8988T (cell line): Measurements from ENCODE around the gene B3GNT8.
A peak's percentile ranks its signal among the peaks of the same experiment; 100 is the strongest.
"Not testable (repeated sequence)": the region's sequence is repeated elsewhere in the genome, so short reads cannot be mapped to it uniquely, and the experiment has no call there.

ENCODE experiments used
- DNase-seq: peaks from one replicate; pipeline ENCODE4 v3.0.0; 2011

Gene B3GNT8

GRCh38 chr19:41435936-41436673 lies 8.9 kb upstream of the B3GNT8 start:
- no peak for DNase-seq

- DNase-seq, result not testable (repeated sequence)
Measured at GRCh38 chr19:41435376-41435775, 8.2 kb upstream of the B3GNT8 start.

DNA sequence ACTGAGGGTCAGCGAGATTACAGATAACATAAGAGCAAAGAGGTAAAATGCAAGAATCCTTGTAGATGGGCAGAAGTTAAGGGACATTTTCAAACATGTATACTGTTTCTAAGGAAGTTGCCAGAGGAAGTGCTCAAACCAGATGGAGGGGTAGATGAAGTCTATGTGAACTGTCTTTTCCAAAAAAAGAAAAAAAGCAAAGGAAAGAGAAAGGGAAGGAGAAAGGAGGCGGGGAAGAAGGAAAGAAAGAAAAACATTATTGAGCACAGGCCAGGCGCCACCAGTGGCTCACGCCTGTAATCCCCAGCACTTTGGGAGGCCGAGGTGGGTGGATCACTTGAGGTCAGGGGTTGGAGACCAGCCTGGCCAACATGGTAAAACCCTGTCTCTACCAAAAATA lies 7.3 kb upstream of the B3GNT8 start:
- no peak for DNase-seq

DNA sequence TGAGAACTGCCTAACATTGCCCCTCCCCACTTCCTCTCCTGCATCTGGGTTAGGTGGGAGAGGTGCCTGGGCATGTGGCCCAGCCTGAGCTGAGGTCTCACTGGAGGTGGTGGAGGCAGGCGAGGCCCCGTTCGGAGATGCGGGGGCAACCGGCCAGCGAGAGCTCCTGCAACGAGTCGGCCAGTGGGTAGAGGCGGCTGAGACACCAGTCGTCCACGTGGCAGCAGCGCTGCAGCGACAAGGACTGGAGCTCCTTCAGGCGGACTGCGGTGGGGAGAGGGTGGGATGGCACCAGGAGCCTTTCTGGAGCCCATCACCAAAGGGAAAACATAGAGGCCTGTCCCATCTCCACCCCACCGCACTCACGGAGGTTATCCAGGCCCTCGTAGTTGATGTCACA lies 6.0 kb upstream of the B3GNT8 start:
- no peak for DNase-seq

DNA sequence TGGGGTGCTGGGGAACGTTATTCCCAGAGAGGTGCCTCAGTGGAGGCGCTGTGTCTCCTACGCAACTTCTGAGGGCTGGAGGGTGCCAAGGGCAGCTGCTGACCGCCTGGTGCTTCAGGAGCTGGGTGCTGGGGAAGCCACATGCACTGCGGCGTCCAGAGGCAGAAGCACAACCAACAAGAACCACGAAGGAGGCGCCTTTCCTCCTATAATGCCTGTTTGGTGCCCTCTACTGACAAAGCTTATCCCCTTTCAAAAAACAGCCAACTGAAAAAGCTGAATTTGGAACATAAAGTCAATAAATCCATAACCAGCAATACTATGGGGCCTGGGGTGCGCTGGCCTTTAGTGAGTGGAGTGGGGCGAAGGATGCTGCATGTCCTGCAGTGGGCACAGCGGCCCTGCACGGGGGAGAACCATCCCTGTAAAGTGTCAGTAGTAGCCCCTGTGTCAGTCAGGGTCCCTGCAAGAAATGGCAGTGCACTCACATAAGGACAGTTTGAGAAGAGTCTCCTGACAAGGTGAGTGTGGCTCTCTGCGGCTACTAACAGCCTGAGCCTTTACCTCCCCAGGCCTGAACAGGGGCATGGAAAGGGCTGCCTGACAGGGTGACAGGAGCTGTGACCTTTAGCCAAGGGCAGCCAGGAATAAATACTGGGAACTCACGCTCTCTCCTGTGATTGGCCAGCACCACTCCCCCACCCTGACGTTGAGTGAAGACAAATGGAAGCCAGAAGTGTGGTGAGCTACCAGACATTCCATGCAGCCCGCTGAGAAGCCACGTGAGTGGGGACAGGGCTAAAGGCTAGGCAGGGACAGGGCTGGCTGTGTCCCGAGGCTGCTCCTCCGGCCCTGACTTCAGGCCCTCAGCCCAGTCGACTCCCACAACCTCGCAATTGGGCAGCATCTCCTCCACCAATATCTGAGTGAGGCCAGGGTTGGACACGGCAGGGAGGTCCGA lies 4.5 kb upstream of the B3GNT8 start:
- DNase-seq, result peak; percentile 50

DNA sequence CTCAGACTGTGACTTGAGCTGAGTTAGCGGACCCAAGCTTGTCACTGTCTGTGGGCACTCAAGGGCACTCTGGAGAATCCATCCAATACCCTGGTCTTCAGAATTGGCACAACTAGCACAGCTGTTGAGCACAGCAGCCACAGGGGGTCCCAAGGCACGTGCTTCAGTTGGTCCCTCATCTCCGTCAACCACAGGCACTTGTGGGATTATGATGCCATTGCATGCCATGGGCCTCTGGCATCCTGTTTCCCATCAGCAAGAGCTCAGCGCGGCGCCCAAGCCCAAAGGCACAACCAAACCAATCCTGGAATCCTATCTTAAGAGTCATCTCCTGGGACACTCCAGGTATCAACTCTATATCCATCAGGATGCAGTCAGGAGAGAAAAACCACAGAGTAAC lies 3.7 kb upstream of the B3GNT8 start:
- DNase-seq, result no peak

- DNase-seq, result no peak
Measured at GRCh38 chr19:41428481-41428859, 1.3 kb upstream of the B3GNT8 start.

DNA sequence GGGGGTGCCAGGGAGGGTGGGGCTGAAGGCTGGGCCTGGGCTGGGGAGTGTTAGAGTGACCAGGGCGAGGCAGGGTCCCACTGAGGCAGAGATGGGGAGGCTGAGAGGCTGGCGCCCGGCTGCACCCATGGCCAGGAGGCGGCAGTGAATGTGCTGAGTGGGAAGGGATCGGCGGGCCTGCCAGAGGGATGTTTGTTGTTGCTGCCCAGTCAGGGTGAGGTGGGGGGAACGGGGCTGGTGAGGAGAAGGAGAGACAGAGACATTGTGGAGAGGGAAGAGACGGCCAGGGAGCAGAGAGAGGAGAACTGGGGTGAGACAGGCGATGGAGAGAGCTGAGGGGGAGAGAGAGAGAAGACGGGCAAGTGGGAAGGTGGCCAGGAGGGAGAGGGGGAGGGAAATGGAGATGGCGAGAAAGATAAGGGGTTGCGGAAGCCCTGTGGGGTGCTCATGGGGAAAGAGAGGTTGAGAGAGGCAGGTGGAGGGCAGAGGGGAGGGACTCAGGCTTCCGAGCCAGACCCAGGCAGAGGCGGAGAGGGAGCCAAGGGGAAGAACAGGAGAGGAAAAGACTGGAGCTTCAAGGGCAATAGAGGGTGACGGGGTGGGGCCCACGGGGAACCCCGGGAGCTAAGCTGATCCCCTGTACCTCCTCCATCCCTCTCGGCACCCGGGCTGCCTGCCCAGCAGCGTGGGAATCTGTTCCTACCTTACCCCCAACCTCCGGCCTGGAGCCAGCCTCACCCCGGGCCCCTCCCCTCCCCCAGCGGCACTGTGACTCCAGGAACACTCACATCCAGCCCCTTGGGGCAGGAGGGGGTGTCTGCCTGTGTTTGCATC lies 690 bp upstream of the B3GNT8 start:
- DNase-seq, result no peak

DNA sequence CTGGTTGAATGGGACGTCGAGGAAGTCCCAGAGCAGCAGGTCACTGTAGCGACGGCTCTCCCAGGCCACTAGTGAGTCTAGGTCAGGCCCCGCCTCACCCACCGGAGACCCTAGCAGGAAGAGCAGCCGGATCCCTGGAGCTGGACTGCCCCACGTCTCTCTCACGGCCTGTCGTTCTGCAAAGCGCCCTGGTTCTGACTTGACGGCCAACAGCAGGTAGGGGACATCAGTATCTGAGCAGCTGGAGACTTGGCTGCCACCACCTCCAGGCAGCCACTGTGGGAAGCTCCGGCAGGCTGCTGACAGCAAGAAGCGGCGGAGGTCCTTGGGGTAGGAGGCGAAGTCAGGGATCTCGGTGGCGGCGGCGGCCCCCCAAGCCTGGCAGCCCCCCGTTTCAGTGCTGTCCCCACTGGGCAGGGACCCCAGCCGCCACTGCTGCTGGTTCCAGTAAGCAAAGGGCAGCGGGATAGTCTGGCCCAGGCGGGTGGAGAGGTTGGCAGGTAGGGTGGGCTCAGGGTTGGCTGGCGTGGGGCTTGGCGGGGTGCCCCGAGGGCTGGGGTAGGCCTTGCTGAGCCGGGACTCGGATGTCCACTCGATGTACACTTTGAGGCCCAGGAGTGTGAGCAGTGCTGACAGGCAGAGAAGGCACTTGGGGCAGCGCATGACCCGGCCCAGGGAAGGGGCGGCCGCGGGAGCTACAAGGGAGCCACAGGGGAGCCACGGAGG lies 895 bp downstream of the B3GNT8 start:
- DNase-seq, result no peak

GRCh38 chr19:41425174-41426115 lies 1.7 kb downstream of the B3GNT8 start:
- DNase-seq, result no peak

DNA sequence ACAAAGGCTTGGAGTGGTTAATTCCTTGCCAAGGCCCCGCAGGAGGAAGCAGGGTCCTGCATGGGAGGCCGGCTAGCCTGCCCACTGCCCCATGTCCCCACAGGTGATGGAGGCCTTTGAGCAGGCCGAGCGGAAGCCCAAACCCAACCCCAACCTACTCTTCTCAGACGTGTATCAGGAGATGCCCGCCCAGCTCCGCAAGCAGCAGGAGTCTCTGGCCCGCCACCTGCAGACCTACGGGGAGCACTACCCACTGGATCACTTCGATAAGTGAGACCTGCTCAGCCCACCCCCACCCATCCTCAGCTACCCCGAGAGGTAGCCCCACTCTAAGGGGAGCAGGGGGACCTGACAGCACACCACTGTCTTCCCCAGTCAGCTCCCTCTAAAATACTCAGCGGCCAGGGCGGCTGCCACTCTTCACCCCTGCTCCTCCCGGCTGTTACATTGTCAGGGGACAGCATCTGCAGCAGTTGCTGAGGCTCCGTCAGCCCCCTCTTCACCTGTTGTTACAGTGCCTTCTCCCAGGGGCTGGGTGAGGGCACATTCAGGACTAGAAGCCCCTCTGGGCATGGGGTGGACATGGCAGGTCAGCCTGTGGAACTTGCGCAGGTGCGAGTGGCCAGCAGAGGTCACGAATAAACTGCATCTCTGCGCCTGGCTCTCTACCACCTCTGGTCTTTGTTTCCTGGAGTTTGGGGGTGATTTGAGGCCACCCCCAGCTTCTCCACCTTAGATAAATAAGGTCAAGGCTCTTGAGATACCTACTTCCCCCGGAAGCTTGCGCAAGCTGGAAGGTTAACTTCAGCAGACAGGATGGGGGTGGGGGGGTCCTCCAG lies 2.6 kb downstream of the B3GNT8 start:
- DNase-seq, result no peak

GRCh38 chr19:41422955-41423354 lies 4.2 kb downstream of the B3GNT8 start:
- no peak for DNase-seq

GRCh38 chr19:41422456-41422855 lies 4.7 kb downstream of the B3GNT8 start:
- DNase-seq, result no peak

- no peak for DNase-seq
Measured at GRCh38 chr19:41421973-41422372, 5.2 kb downstream of the B3GNT8 start.

DNA sequence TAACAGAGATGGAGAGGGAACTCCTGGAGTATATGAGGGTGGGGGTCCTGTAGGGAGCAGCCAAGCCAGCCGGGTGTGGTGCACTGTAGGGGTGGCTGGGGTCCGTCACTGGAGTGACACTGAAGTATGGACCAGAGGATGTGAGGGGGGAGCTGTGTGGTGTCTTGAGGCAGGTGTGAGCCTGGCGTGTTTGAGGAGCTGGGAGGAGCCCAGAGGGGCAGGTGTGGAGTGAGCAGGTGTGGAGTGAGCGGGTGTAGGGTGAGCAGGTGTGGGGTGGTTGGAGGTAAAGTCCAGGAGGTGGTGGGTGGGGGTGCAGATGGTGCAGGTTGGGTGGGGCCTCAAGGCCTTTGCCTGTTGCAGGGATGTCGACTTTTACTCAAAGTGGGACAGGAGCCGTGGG lies 5.9 kb downstream of the B3GNT8 start:
- no peak for DNase-seq

- DNase-seq, result no peak
Measured at GRCh38 chr19:41420101-41420880, 6.9 kb downstream of the B3GNT8 start.

GRCh38 chr19:41416194-41416674 lies 10.9 kb downstream of the B3GNT8 start:
- no peak for DNase-seq

GRCh38 chr19:41415154-41415571 lies 12.0 kb downstream of the B3GNT8 start:
- DNase-seq, result no peak

- no peak for DNase-seq
Measured at GRCh38 chr19:41414461-41414860, 12.7 kb downstream of the B3GNT8 start.
